ENCODE results near the gene TEKT1. TPM values are rescaled to one million over a fixed set of nuclear protein-coding genes. Genes with fewer than 3 reads are reported as not detected.

TEKT1 gene
- polyA plus RNA-seq, 1 donor from 2014 or later, result 0.06 TPM

GRCh38 chr17:6782244-6782643, 49.3 kb downstream of the TEKT1 start:
- Histone ChIP-seq H3K4me2 (ENCODE audit: low read length) (no peak overlapping the region), H3K27ac (ENCODE audit: low read length) (no peak overlapping the region), H3K9me3 (ENCODE audit: low read length) (peaks cover 3% of the 10 kb centered on the region), H3K9ac (ENCODE audit: low read length) (no peak overlapping the region), H2AFZ (ENCODE audit: low read depth, low read length) (no peak overlapping the region), H3K79me2 (replicated peaks; ENCODE audit: insufficient read depth, low read length) (no peaks in the 10 kb centered on the region), H3K36me3 (ENCODE audit: insufficient read depth, low read length) (no peaks in the 10 kb centered on the region), H3K4me3 (ENCODE audit: low read length) (no peak overlapping the region), H3K9me2 (ENCODE audit: insufficient read depth, low read length) (no peaks in the 10 kb centered on the region), H3K27me3 (ENCODE audit: insufficient read depth, low read depth, low read length) (peaks cover 3% of the 10 kb centered on the region), H4K20me1 (ENCODE audit: insufficient read depth) (no peaks in the 10 kb centered on the region), H3F3A (ENCODE audit: insufficient read depth, low read length, poor library complexity, severe bottlenecking) (no peaks in the 10 kb centered on the region)
- TF ChIP-seq EP300 (conservative IDR thresholded peaks at IDR 0.05; ENCODE audit: poor library complexity, severe bottlenecking) (no peak), CTCF (IDR thresholded peaks at IDR 0.05; ENCODE audit: poor library complexity, severe bottlenecking) (no peak), EZH2 (IDR thresholded peaks at IDR 0.05; ENCODE audit: borderline replicate concordance, insufficient read depth, low read length, poor library complexity, severe bottlenecking) (no peak), TAF1 (IDR thresholded peaks at IDR 0.05; ENCODE audit: low read depth) (no peak), REST (IDR thresholded peaks at IDR 0.05; ENCODE audit: borderline replicate concordance) (no peak), POLR2AphosphoS5 (IDR thresholded peaks at IDR 0.05) (no peak), SMC3 (conservative IDR thresholded peaks at IDR 0.05; ENCODE audit: poor library complexity) (no peak), MXI1 (conservative IDR thresholded peaks at IDR 0.05; ENCODE audit: poor library complexity, severe bottlenecking) (no peak), RAD21 (conservative IDR thresholded peaks at IDR 0.05) (no peak)

- no peak overlapping the region for H3K9ac ChIP-seq (ENCODE audit: low read length)
- peaks cover 13% of the 10 kb centered on the region for H3K27me3 ChIP-seq (ENCODE audit: insufficient read depth, low read depth, low read length)
- H3K27ac ChIP-seq (ENCODE audit: low read length), result no peak overlapping the region
- H3K9me3 ChIP-seq (ENCODE audit: low read length), result peaks cover 3% of the 10 kb centered on the region
- H3K79me2 ChIP-seq (replicated peaks; ENCODE audit: insufficient read depth, low read length), result no peaks in the 10 kb centered on the region
- no peak overlapping the region for H3K4me3 ChIP-seq (ENCODE audit: low read length)
- TF ChIP-seq SMC3 (conservative IDR thresholded peaks at IDR 0.05; ENCODE audit: poor library complexity), result no peak
- no peak for TF ChIP-seq RAD21 (conservative IDR thresholded peaks at IDR 0.05)
- no peak for TF ChIP-seq CTCF (IDR thresholded peaks at IDR 0.05; ENCODE audit: poor library complexity, severe bottlenecking)
- TF ChIP-seq POLR2AphosphoS5 (IDR thresholded peaks at IDR 0.05), result no peak
- no peak for TF ChIP-seq REST (IDR thresholded peaks at IDR 0.05; ENCODE audit: borderline replicate concordance)
- TF ChIP-seq MXI1 (conservative IDR thresholded peaks at IDR 0.05; ENCODE audit: poor library complexity, severe bottlenecking), result no peak
- no peak for TF ChIP-seq TAF1 (IDR thresholded peaks at IDR 0.05; ENCODE audit: low read depth)
- no peak for TF ChIP-seq EZH2 (IDR thresholded peaks at IDR 0.05; ENCODE audit: borderline replicate concordance, insufficient read depth, low read length, poor library complexity, severe bottlenecking)
- TF ChIP-seq EP300 (conservative IDR thresholded peaks at IDR 0.05; ENCODE audit: poor library complexity, severe bottlenecking), result no peak
- H3K36me3 ChIP-seq (ENCODE audit: insufficient read depth, low read length), result no peaks in the 10 kb centered on the region
- H3F3A ChIP-seq (ENCODE audit: insufficient read depth, low read length, poor library complexity, severe bottlenecking), result no peaks in the 10 kb centered on the region
- H3K4me2 ChIP-seq (ENCODE audit: low read length), result no peak overlapping the region
- H3K9me2 ChIP-seq (ENCODE audit: insufficient read depth, low read length), result no peaks in the 10 kb centered on the region
- no peak overlapping the region for H2AFZ ChIP-seq (ENCODE audit: low read depth, low read length)
- H4K20me1 ChIP-seq (ENCODE audit: insufficient read depth), result no peaks in the 10 kb centered on the region
Measured at GRCh38 chr17:6780886-6781285, 50.6 kb downstream of the TEKT1 start.
